DOHH2 (cell line): ENCODE measurements around the gene MUC5B.
A peak's percentile ranks its signal among the peaks of the same experiment; 100 is the strongest.

Source experiments
- H3F3A ChIP-seq: fragments of 200-600 bp; sonication (generic), shearing (Covaris generic); 2 replicates; pipeline ENCODE4 v1.6.0; 2016; ENCODE audit warnings: antibody characterized with exemption, mild to moderate bottlenecking; ENCODE audit not compliant: control insufficient read depth, insufficient read depth
- H3K27ac ChIP-seq: fragments of 200-600 bp; sonication (generic); 2 replicates; pipeline ENCODE4 v1.5.1; 2014; ENCODE audit warnings: low read depth, mild to moderate bottlenecking, low read length, moderate library complexity
- H3K27me3 ChIP-seq: fragments of 200-600 bp; sonication (generic); 2 replicates; pipeline ENCODE4 v1.6.1; 2014; ENCODE audit warnings: mild to moderate bottlenecking, low read length, mixed read lengths; ENCODE audit not compliant: control insufficient read depth
- H3K36me3 ChIP-seq: fragments of 200-600 bp; sonication (generic); 2 replicates; pipeline ENCODE4 v1.6.1; 2014; ENCODE audit warnings: mild to moderate bottlenecking, low read length, moderate library complexity, mixed read lengths; ENCODE audit not compliant: control insufficient read depth
- H3K4me1 ChIP-seq: fragments of 200-600 bp; sonication (generic); 2 replicates; pipeline ENCODE4 v1.6.1; 2014; ENCODE audit warnings: mild to moderate bottlenecking, low read length, mixed read lengths; ENCODE audit not compliant: control insufficient read depth
- H3K4me2 ChIP-seq: fragments of 200-600 bp; sonication (generic); 2 replicates; pipeline ENCODE4 v1.6.0; 2014; ENCODE audit warnings: mild to moderate bottlenecking, low read length, moderate library complexity
- H3K4me3 ChIP-seq: fragments of 200-600 bp; sonication (generic); 2 replicates; pipeline ENCODE4 v1.5.1; 2014; ENCODE audit warnings: mild to moderate bottlenecking, low read length, mixed read lengths
- H3K79me2 ChIP-seq: fragments of 200-600 bp; sonication (generic); 2 replicates; pipeline ENCODE4 v1.6.1; 2014; ENCODE audit warnings: mild to moderate bottlenecking, low read length, mixed read lengths; ENCODE audit not compliant: control insufficient read depth
- H3K9me2 ChIP-seq: fragments of 200-600 bp; sonication (generic); replicated peaks from 2 replicates; pipeline ENCODE4 v1.6.1; 2014; ENCODE audit warnings: mild to moderate bottlenecking, low read length, mixed read lengths; ENCODE audit not compliant: control insufficient read depth
- H3K9me3 ChIP-seq: fragments of 200-600 bp; sonication (generic); 2 replicates; pipeline ENCODE4 v1.6.1; 2014; ENCODE audit warnings: antibody characterized with exemption, low read length, mixed read lengths; ENCODE audit not compliant: control insufficient read depth, insufficient read depth
- H4K20me1 ChIP-seq: fragments of 200-600 bp; sonication (generic); 2 replicates; pipeline ENCODE4 v1.6.0; 2014; ENCODE audit warnings: low read depth, mild to moderate bottlenecking, antibody characterized with exemption, low read length, moderate library complexity; ENCODE audit not compliant: control insufficient read depth, insufficient read depth
- EZH2phosphoT487 ChIP-seq: fragments of 200-600 bp; sonication (generic); IDR thresholded peaks from 2 replicates; pipeline ENCODE4 v1.6.1; 2017; ENCODE audit warnings: borderline replicate concordance, mild to moderate bottlenecking, antibody characterized with exemption, low read length, moderate library complexity, mixed read lengths
- TF ChIP-seq, protein P1 (sequence below): fragments of 200-600 bp; sonication (generic); IDR thresholded peaks from one replicate; pipeline ENCODE4 v1.5.1; 2014; ENCODE audit warnings: antibody characterized with exemption, mild to moderate bottlenecking, low read depth, low read length; ENCODE audit not compliant: poor library complexity, severe bottlenecking

MUC5B gene

DNA sequence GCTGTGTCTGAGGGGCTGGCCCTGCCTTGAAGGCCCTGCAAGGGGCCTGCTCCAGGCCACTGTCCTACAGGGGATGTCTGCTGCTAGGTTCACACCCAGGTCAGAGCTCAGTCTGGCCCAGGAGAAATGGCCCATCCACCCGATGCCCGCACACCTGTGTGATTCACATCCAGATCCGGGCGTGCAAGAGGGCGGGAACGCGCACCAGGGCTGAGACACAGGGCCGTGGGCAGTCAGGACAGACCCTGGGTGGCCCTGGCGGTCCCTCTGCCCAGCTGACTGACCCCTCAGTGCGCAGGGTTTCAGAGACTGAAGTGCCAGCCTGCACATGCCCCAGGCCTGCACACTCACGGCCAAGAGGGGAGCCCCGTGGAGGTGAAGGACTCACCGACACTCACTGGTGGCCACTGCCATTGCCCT lies 79.2 kb downstream of the MUC5B start:
- Histone ChIP-seq H3K79me2 (peaks cover 23% of the 10 kb centered on the region; the same call in 1 of the 2 replicates), H3K9me3 (peaks cover 6% of the 10 kb centered on the region; the same call in 1 of the 2 replicates), H3K4me1 (peaks cover 1% of the 10 kb centered on the region), H3K27me3 (no peaks in the 10 kb centered on the region), H3K36me3 (no peaks in the 10 kb centered on the region), H4K20me1 (no peaks in the 10 kb centered on the region), H3K27ac (no peak overlapping the region), H3K4me3 (no peak overlapping the region), H3K9me2 (no peaks in the 10 kb centered on the region), H3F3A (peaks cover 4% of the 10 kb centered on the region; the same call in 1 of the 2 replicates), H3K4me2 (no peak overlapping the region)
- TF ChIP-seq, protein P1, sequence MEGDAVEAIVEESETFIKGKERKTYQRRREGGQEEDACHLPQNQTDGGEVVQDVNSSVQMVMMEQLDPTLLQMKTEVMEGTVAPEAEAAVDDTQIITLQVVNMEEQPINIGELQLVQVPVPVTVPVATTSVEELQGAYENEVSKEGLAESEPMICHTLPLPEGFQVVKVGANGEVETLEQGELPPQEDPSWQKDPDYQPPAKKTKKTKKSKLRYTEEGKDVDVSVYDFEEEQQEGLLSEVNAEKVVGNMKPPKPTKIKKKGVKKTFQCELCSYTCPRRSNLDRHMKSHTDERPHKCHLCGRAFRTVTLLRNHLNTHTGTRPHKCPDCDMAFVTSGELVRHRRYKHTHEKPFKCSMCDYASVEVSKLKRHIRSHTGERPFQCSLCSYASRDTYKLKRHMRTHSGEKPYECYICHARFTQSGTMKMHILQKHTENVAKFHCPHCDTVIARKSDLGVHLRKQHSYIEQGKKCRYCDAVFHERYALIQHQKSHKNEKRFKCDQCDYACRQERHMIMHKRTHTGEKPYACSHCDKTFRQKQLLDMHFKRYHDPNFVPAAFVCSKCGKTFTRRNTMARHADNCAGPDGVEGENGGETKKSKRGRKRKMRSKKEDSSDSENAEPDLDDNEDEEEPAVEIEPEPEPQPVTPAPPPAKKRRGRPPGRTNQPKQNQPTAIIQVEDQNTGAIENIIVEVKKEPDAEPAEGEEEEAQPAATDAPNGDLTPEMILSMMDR = no peak
- TF ChIP-seq EZH2phosphoT487 = no peak

DNA sequence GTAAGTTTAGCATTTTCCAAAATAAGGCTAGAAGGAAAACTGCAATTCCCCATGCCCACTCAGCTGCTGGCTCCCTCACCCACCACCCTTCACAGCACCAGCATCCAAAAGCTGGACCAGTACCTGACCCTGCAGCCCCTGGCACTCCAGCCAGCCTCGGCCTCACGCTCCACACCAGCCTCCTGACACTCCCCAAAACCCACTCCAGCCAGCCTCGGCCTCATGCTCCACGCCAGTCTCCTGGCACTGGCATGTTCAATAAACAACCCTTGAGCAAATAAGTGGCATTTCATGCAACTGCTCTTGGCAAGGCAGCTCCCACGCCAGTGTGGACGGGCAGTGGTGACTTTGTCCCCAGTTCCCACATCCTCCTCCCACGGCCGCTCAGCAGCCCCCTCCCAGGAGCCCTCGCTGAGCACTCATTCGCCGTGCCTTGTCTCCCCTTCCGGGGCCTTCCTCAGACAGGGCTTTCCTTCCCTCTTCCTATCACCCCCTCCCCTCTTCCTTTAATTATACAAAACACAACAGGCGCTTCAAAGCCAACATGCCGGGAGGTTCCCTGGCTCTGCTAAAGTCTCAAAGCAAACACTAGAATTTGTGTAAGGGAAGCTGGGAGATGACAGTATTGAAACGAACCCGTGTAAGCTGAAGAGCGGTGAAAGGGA lies 79.7 kb downstream of the MUC5B start:
- Histone ChIP-seq H3K9me2 (no peaks in the 10 kb centered on the region), H3K27me3 (no peaks in the 10 kb centered on the region), H3K36me3 (no peaks in the 10 kb centered on the region), H3K4me1 (peaks cover 7% of the 10 kb centered on the region), H3F3A (peaks cover 4% of the 10 kb centered on the region; the same call in 1 of the 2 replicates), H3K4me2 (no peak overlapping the region), H3K4me3 (no peak overlapping the region), H3K27ac (no peak overlapping the region), H3K79me2 (peaks cover 23% of the 10 kb centered on the region; the same call in 1 of the 2 replicates), H4K20me1 (no peaks in the 10 kb centered on the region), H3K9me3 (peaks cover under 1% of the 10 kb centered on the region; the same call in 1 of the 2 replicates)
- TF ChIP-seq, protein P1 = no peak
- no peak for TF ChIP-seq EZH2phosphoT487

DNA sequence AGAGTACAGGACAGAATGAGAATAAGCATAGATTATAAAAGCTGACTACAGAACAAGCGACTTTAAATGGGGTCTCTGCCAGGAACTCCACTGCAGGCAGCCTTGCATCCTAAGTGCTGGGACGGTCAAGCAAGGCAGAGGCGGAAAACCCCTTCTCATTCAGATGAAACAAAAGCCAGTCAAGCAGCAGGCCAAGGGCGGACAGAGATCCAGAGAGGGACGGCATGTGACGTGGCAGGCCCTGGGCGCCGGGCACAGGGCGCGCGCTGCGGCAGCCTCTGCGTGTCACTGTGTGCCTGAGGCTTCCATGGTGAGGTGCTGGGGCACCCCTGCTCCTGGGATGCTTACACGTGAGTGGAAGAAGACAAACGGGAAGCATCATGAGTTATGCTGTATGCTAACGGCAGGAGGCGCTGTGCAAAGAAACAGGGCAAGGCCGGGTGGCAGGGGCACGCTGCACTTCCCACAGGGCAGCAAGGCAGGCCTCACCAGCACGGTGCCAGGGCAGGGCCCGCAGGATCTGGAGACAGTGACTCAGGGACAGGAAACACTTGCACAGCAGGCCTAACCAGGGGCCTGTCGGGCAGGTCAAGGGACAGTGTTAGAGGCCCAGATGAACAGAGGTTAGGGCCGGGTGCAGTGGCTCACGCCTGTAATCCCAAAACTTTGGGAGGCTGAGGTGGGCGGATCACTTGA lies 80.4 kb downstream of the MUC5B start:
- H3F3A ChIP-seq = peaks cover 4% of the 10 kb centered on the region; the same call in 1 of the 2 replicates

More for the DNA sequence above, 80.4 kb downstream of the MUC5B start:
- peaks cover 11% of the 10 kb centered on the region for H3K4me1 ChIP-seq
- H3K27ac ChIP-seq = no peak overlapping the region
- H4K20me1 ChIP-seq = no peaks in the 10 kb centered on the region
- H3K36me3 ChIP-seq = no peaks in the 10 kb centered on the region
- no peaks in the 10 kb centered on the region for H3K9me2 ChIP-seq
- H3K4me2 ChIP-seq = no peak overlapping the region
- TF ChIP-seq EZH2phosphoT487 = no peak
- TF ChIP-seq, protein P1 = peak; percentile 39
- H3K27me3 ChIP-seq = no peaks in the 10 kb centered on the region
- H3K4me3 ChIP-seq = no peak overlapping the region
- H3K9me3 ChIP-seq = no peaks in the 10 kb centered on the region
- H3K79me2 ChIP-seq = peaks cover 20% of the 10 kb centered on the region
